HEK293 (cell line): ENCODE measurements around the gene SKI.
A peak's percentile ranks its signal among the peaks of the same experiment; 100 is the strongest.

Experiments used
- CTCF ChIA-PET: fragments of 350-600 bp; formaldehyde crosslinking; extraction: SDS; loops from one replicate; lab custom pipeline; 2021; ENCODE audit warnings: antibody characterized with exemption; lab: Yijun Ruan, JAX
- POLR2A ChIA-PET: fragments of 300-600 bp; formaldehyde crosslinking; extraction: SDS; loops from one replicate; lab custom pipeline; 2020; ENCODE audit warnings: antibody characterized with exemption, inconsistent platforms; lab: Yijun Ruan, JAX
- H3K27ac ChIP-seq: fragments of 200-500 bp; sonication (Bioruptor generic); 2 replicates; pipeline ENCODE4 v1.5.1; 2014; ENCODE audit warnings: low read depth, low read length, control low read depth, inconsistent platforms; ENCODE audit errors: extremely low read depth
- H3K36me3 ChIP-seq, 2 experiments: fragments of 200-500 bp in 1 of 2; sonication (Bioruptor generic) in 1 of 2; 1 replicate in 1 of 2; 2 replicates in 1 of 2; pipeline ENCODE4 v1.5.1; 2014 to 2017; ENCODE audit warnings: inconsistent platforms in 2 of 2, low read length in 2 of 2; ENCODE audit not compliant: control insufficient read depth in 2 of 2, insufficient read depth in 1 of 2
- H3K4me1 ChIP-seq: fragments of 200-500 bp; sonication (Bioruptor generic); 2 replicates; pipeline ENCODE4 v1.5.1; 2014; ENCODE audit warnings: mild to moderate bottlenecking, low read length, inconsistent platforms; ENCODE audit not compliant: control insufficient read depth, insufficient read depth
- H3K4me3 ChIP-seq: 2 replicates; pipeline ENCODE4 v1.5.1; 2011; ENCODE audit warnings: low read depth, mild to moderate bottlenecking, control low read depth, low read length, moderate library complexity
- H3K9me3 ChIP-seq: fragments of 200-500 bp; sonication (Bioruptor generic); 2 replicates; pipeline ENCODE4 v1.5.1; 2014; ENCODE audit warnings: low read depth, low read length, inconsistent platforms; ENCODE audit not compliant: control insufficient read depth, insufficient read depth
- HOXD13 ChIP-seq: sonication (generic); formaldehyde crosslinking; IDR thresholded peaks from 2 replicates; pipeline ENCODE4 v1.8.0; 2022; ENCODE audit warnings: missing genetic modification reagents, borderline replicate concordance
- KLF1 ChIP-seq: fragments of 450-650 bp; formaldehyde crosslinking; IDR thresholded peaks from 2 replicates; pipeline ENCODE4 v1.5.1; 2016; ENCODE audit warnings: missing biosample characterization, missing genetic modification characterization
- KLF9 ChIP-seq: fragments of 450-650 bp; formaldehyde crosslinking; IDR thresholded peaks from 2 replicates; pipeline ENCODE4 v1.5.1; 2016; ENCODE audit warnings: missing biosample characterization, missing genetic modification characterization, low read depth
- PBX3 ChIP-seq: sonication (generic); formaldehyde crosslinking; IDR thresholded peaks from 2 replicates; pipeline ENCODE4 v1.8.1; 2022; ENCODE audit warnings: mild to moderate bottlenecking, moderate library complexity, missing genetic modification reagents
- PRDM1 ChIP-seq: fragments of 450-650 bp; formaldehyde crosslinking; IDR thresholded peaks from 2 replicates; pipeline ENCODE4; 2016; ENCODE audit warnings: missing biosample characterization, missing genetic modification characterization
- REST ChIP-seq: fragments of 450-650 bp; formaldehyde crosslinking; IDR thresholded peaks from 2 replicates; pipeline ENCODE4 v1.5.1; 2016; ENCODE audit warnings: missing biosample characterization, missing genetic modification characterization
- ZNF302 ChIP-seq: fragments of 450-650 bp; formaldehyde crosslinking; IDR thresholded peaks from 2 replicates; pipeline ENCODE4 v1.5.1; 2016; ENCODE audit warnings: missing biosample characterization, missing genetic modification characterization, low read depth
- ZNF366 ChIP-seq: fragments of 450-650 bp; formaldehyde crosslinking; conservative IDR thresholded peaks from 2 replicates; pipeline ENCODE4 v1.5.1; 2016; ENCODE audit warnings: missing biosample characterization, missing genetic modification characterization
- ZNF391 ChIP-seq: fragments of 450-650 bp; formaldehyde crosslinking; IDR thresholded peaks from 2 replicates; pipeline ENCODE4 v1.5.1; 2016; ENCODE audit warnings: low read depth, missing biosample characterization, missing genetic modification characterization, borderline replicate concordance
- ZNF549 ChIP-seq: fragments of 450-650 bp; IDR thresholded peaks from 2 replicates; pipeline ENCODE4 v1.5.1; 2018; ENCODE audit warnings: missing biosample characterization, missing genetic modification characterization, mild to moderate bottlenecking, inconsistent platforms, moderate library complexity
- ZNF692 ChIP-seq: fragments of 450-650 bp; formaldehyde crosslinking; IDR thresholded peaks from 2 replicates; pipeline ENCODE4 v1.5.1; 2016; ENCODE audit warnings: missing biosample characterization, missing genetic modification characterization
- TF ChIP-seq, protein P1 (sequence below): fragments of 450-650 bp; formaldehyde crosslinking; IDR thresholded peaks from 2 replicates; pipeline ENCODE4 v1.5.1; 2016; ENCODE audit warnings: missing biosample characterization, missing genetic modification characterization

Gene SKI

GRCh38 chr1:2268285-2269056 lies 40.4 kb downstream of the SKI start:
- POLR2A ChIA-PET: interaction anchor here (0.6 kb wide), 1 partner anchor 33 kb away, joined by 3 read pairs; no protein-coding TSS in a partner anchor
- TF ChIP-seq PRDM1 (tag by site-specific recombination) (peak; percentile 95), KLF1 (tag by site-specific recombination) (0 out of 2 replicates have a peak, but pooled peaks have one; percentile 16), REST (tag by site-specific recombination) (no peak), ZNF366 (0 out of 2 replicates have a peak, but pooled peaks have one; percentile 24), KLF9 (tag by site-specific recombination) (no peak)
- Histone ChIP-seq H3K36me3 (peaks cover 0 to 13% of the 10 kb centered on the region in 2 experiments; a peak in 2 of 3 replicates), H3K4me3 (no peak overlapping the region), H3K27ac (peak overlapping the region; percentile 28; the same call in 1 of the 2 replicates), H3K9me3 (no peaks in the 10 kb centered on the region), H3K4me1 (peaks cover 13% of the 10 kb centered on the region)
- CTCF ChIA-PET: no interaction called here

DNA sequence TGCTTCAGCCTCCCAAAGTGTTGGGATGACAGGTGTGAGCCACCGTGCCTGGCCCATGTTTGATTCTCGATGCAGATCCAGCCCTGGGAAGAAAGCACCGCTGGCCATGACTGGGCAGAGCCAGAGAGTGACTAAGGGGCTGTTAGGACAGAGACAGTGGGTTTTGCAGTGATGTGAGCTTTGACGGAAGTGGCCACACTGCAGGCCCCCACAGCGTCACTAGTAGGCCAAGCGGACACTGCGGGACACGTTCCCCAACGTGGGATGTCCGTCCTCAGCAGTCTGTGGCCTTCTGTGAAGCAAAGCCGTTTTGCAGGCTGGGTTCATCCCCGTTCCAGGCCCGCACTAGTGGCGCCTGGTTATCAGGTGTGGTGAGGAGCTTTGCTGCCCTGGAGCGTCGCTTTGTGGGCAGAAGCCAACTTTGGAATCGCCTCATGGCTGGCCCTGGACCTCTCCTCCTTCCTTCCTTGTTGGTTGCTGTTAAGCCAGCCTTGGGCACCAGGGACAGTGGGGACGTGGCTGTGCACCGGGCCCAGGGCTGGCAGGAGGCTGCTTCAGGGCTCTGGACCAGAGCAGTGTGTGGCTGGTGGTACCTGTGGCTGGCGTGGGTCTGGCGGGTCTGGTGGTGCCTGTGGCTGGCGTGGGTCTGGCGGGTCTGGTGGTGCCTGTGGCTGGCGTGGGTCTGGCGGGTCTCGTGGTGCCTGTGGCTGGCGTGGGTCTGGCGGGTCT lies 41.2 kb downstream of the SKI start:
- POLR2A ChIA-PET: no interaction called here
- Histone ChIP-seq H3K27ac (0 out of 2 replicates have a peak overlapping the region, but pooled peaks have one; percentile 5), H3K4me3 (no peak overlapping the region), H3K4me1 (peaks cover 13% of the 10 kb centered on the region), H3K9me3 (no peaks in the 10 kb centered on the region), H3K36me3 (peaks cover 0 to 16% of the 10 kb centered on the region in 2 experiments; a peak in 2 of 3 replicates)
- CTCF ChIA-PET: no interaction called here
- TF ChIP-seq ZNF391 (tag by site-specific recombination) (no peak), PBX3 (CRISPR knock-in tag) (no peak), ZNF549 (tag by site-specific recombination) (no peak), ZNF302 (tag by site-specific recombination) (no peak), ZNF692 (tag by site-specific recombination) (no peak), HOXD13 (CRISPR knock-in tag) (no peak)
- TF ChIP-seq, protein P1, sequence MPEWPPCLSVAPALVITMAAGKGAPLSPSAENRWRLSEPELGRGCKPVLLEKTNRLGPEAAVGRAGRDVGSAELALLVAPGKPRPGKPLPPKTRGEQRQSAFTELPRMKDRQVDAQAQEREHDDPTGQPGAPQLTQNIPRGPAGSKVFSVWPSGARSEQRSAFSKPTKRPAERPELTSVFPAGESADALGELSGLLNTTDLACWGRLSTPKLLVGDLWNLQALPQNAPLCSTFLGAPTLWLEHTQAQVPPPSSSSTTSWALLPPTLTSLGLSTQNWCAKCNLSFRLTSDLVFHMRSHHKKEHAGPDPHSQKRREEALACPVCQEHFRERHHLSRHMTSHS: no peak
